HL-60 (cell line): ENCODE measurements around the gene QRICH1.
"Not testable (repeated sequence)": the region's sequence is repeated elsewhere in the genome, so short reads cannot be mapped to it uniquely, and the experiment has no call there.

Source experiments
- GABPA ChIP-seq: IDR thresholded peaks from 2 replicates; pipeline ENCODE4 v1.6.1; 2012; ENCODE audit warnings: low read depth
- POLR2AphosphoS5 ChIP-seq: IDR thresholded peaks from 2 replicates; pipeline ENCODE4 v1.6.1; 2012; ENCODE audit warnings: low read depth
- TF ChIP-seq, protein P1 (sequence below): IDR thresholded peaks from one replicate; pipeline ENCODE4 v1.5.1; 2011; ENCODE audit warnings: low read length, control low read depth, inconsistent platforms; ENCODE audit not compliant: insufficient read depth
- TF ChIP-seq, protein P2 (sequence below): IDR thresholded peaks from 2 replicates; pipeline ENCODE4 v1.6.1; 2012; ENCODE audit warnings: low read depth; ENCODE audit not compliant: insufficient replicate concordance

DNA sequence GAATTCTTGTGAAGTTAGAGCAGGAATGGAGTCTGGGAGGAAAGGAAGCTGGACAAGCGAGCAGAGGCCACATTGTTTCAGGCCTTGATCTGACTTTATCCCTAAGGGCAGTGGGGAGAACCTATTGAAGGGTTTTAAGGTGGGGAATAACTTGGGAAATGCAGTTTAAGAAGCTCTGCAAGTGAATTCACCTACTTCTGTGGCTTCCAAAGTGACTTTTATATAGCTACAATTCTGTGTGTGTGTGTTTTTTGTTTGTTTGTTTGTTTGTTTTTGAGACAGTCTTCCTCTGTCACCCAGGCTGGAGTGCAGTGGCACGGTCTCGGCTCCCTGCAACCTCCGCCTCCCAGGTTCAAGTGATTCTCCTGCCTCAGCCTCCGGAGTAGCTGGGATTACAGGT is 85.2 kb downstream of the QRICH1 start:
- TF ChIP-seq, protein P1, sequence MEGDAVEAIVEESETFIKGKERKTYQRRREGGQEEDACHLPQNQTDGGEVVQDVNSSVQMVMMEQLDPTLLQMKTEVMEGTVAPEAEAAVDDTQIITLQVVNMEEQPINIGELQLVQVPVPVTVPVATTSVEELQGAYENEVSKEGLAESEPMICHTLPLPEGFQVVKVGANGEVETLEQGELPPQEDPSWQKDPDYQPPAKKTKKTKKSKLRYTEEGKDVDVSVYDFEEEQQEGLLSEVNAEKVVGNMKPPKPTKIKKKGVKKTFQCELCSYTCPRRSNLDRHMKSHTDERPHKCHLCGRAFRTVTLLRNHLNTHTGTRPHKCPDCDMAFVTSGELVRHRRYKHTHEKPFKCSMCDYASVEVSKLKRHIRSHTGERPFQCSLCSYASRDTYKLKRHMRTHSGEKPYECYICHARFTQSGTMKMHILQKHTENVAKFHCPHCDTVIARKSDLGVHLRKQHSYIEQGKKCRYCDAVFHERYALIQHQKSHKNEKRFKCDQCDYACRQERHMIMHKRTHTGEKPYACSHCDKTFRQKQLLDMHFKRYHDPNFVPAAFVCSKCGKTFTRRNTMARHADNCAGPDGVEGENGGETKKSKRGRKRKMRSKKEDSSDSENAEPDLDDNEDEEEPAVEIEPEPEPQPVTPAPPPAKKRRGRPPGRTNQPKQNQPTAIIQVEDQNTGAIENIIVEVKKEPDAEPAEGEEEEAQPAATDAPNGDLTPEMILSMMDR: not testable (repeated sequence)
- not testable (repeated sequence) for TF ChIP-seq POLR2AphosphoS5, GABPA
- TF ChIP-seq, protein P2, sequence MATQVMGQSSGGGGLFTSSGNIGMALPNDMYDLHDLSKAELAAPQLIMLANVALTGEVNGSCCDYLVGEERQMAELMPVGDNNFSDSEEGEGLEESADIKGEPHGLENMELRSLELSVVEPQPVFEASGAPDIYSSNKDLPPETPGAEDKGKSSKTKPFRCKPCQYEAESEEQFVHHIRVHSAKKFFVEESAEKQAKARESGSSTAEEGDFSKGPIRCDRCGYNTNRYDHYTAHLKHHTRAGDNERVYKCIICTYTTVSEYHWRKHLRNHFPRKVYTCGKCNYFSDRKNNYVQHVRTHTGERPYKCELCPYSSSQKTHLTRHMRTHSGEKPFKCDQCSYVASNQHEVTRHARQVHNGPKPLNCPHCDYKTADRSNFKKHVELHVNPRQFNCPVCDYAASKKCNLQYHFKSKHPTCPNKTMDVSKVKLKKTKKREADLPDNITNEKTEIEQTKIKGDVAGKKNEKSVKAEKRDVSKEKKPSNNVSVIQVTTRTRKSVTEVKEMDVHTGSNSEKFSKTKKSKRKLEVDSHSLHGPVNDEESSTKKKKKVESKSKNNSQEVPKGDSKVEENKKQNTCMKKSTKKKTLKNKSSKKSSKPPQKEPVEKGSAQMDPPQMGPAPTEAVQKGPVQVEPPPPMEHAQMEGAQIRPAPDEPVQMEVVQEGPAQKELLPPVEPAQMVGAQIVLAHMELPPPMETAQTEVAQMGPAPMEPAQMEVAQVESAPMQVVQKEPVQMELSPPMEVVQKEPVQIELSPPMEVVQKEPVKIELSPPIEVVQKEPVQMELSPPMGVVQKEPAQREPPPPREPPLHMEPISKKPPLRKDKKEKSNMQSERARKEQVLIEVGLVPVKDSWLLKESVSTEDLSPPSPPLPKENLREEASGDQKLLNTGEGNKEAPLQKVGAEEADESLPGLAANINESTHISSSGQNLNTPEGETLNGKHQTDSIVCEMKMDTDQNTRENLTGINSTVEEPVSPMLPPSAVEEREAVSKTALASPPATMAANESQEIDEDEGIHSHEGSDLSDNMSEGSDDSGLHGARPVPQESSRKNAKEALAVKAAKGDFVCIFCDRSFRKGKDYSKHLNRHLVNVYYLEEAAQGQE: not testable (repeated sequence)
